HepG2 (cell line): ENCODE results near the gene MSL2. TPM values are rescaled to one million over a fixed set of nuclear protein-coding genes. Genes with fewer than 3 reads are reported as not detected.

Experiments used
- ARID3A ChIP-seq: IDR thresholded peaks from 2 replicates; pipeline ENCODE4 v1.6.1; 2012; ENCODE audit warnings: low read depth, low read length, improper control_type of control experiment
- ARID5B ChIP-seq: IDR thresholded peaks from 2 replicates; pipeline ENCODE4 v1.4.0; 2020; ENCODE audit warnings: mild to moderate bottlenecking, missing genetic modification reagents
- ATF3 ChIP-seq: sonication (generic); formaldehyde crosslinking; IDR thresholded peaks from 2 replicates; pipeline ENCODE4 v1.4.0; 2020; ENCODE audit warnings: missing genetic modification reagents
- BORCS8-MEF2B ChIP-seq: sonication (generic); formaldehyde crosslinking; IDR thresholded peaks from 2 replicates; pipeline ENCODE4 v1.8.0; 2022; ENCODE audit warnings: mild to moderate bottlenecking, missing genetic modification reagents
- CC2D1A ChIP-seq: sonication (generic); formaldehyde crosslinking; IDR thresholded peaks from 2 replicates; pipeline ENCODE4 v1.8.1; 2023; ENCODE audit warnings: mild to moderate bottlenecking, missing genetic modification reagents
- CENPT ChIP-seq: sonication (generic); formaldehyde crosslinking; IDR thresholded peaks from 2 replicates; pipeline ENCODE4 v1.8.0; 2022; ENCODE audit warnings: low read depth, mild to moderate bottlenecking, moderate library complexity, missing genetic modification reagents
- CTCF ChIP-seq: sonication (generic); formaldehyde crosslinking; IDR thresholded peaks from 2 replicates; pipeline ENCODE4 v1.5.0; 2020; ENCODE audit warnings: mild to moderate bottlenecking, missing genetic modification reagents, moderate library complexity
- EP300 ChIP-seq, 3 experiments: sonication (generic) in 1 of 3; formaldehyde crosslinking in 1 of 3; IDR thresholded peaks; 2 replicates each; pipeline versions ENCODE4 v1.5.1 to v1.6.1; 2011 to 2020; ENCODE audit warnings: low read depth in 2 of 3, low read length in 2 of 3, borderline replicate concordance in 1 of 3, improper control_type of control experiment in 1 of 3, mild to moderate bottlenecking in 1 of 3, missing genetic modification reagents in 1 of 3, moderate library complexity in 1 of 3
- FOXM1 ChIP-seq: sonication (generic); formaldehyde crosslinking; IDR thresholded peaks from 2 replicates; pipeline ENCODE4 v1.5.0; 2020; ENCODE audit warnings: missing genetic modification reagents
- MXD1 ChIP-seq: sonication (generic); formaldehyde crosslinking; IDR thresholded peaks from 2 replicates; pipeline ENCODE4 v1.4.0; 2020; ENCODE audit warnings: mild to moderate bottlenecking, missing genetic modification reagents
- NR2F1 ChIP-seq, 2 experiments: fragments of 450-650 bp in 1 of 2; formaldehyde crosslinking in 1 of 2; IDR thresholded peaks; 2 replicates each; pipeline versions ENCODE4 v1.5.0 to v1.6.1; 2016 to 2020; ENCODE audit warnings: mild to moderate bottlenecking in 1 of 2, missing compliant biosample characterization in 1 of 2, missing genetic modification reagents in 1 of 2, moderate library complexity in 1 of 2
- PCBP2 ChIP-seq: fragments of 200-400 bp; formaldehyde crosslinking; optimal IDR thresholded peaks from 2 replicates; pipeline ENCODE3; 2018; ENCODE audit warnings: low read length, low read depth; ENCODE audit not compliant: poor library complexity, severe bottlenecking
- RARA ChIP-seq: IDR thresholded peaks from 2 replicates; pipeline ENCODE4 v1.6.1; 2016; ENCODE audit warnings: missing genetic modification reagents, missing compliant biosample characterization
- TAF15 ChIP-seq: fragments of 200-400 bp; formaldehyde crosslinking; IDR thresholded peaks from one replicate; pipeline ENCODE4 v1.6.1; 2018; ENCODE audit warnings: mild to moderate bottlenecking, low read depth, low read length; ENCODE audit not compliant: poor library complexity, severe bottlenecking
- TBX2 ChIP-seq: sonication (generic); formaldehyde crosslinking; IDR thresholded peaks from 2 replicates; pipeline ENCODE4 v1.5.0; 2020; ENCODE audit warnings: missing genetic modification reagents, mild to moderate bottlenecking, borderline replicate concordance
- TBX3 ChIP-seq: fragments of 450-650 bp; IDR thresholded peaks from 2 replicates; pipeline ENCODE4 v1.6.1; 2017; ENCODE audit warnings: antibody characterized with exemption, mild to moderate bottlenecking, inconsistent platforms, borderline replicate concordance
- TCF7L2 ChIP-seq: IDR thresholded peaks from 2 replicates; pipeline ENCODE4 v1.6.1; 2011; ENCODE audit warnings: mild to moderate bottlenecking, low read depth, low read length, moderate library complexity
- ZNF331 ChIP-seq: sonication (generic); formaldehyde crosslinking; IDR thresholded peaks from 2 replicates; pipeline ENCODE4 v1.4.0; 2020; ENCODE audit warnings: missing genetic modification reagents
- ZNF629 ChIP-seq: sonication (generic); formaldehyde crosslinking; conservative IDR thresholded peaks from 2 replicates; pipeline ENCODE4 v1.5.0; 2020; ENCODE audit warnings: missing genetic modification reagents
- ZNF670 ChIP-seq: sonication (generic); formaldehyde crosslinking; IDR thresholded peaks from 2 replicates; pipeline ENCODE4 v1.8.0; 2022; ENCODE audit warnings: mild to moderate bottlenecking, missing genetic modification reagents, borderline replicate concordance
- ZNF678 ChIP-seq: sonication (generic); formaldehyde crosslinking; IDR thresholded peaks from 2 replicates; pipeline ENCODE4 v1.4.0; 2020; ENCODE audit warnings: mild to moderate bottlenecking, missing genetic modification reagents
- ZNF839 ChIP-seq: sonication (generic); formaldehyde crosslinking; IDR thresholded peaks from 2 replicates; pipeline ENCODE4 v1.4.0; 2020; ENCODE audit warnings: missing genetic modification reagents, mild to moderate bottlenecking, borderline replicate concordance
- polyA plus RNA-seq, 8 experiments: library from polyadenylated mRNA; depleted of rRNA in 3 of 8; stranded (reverse) in 7 of 8; unstranded in 1 of 8; fragments of >200 nt; fragmentation: Illumina TruSeq in 4 of 8; extraction: Trizol in 4 of 8; gene quantifications; 2 replicates each; pipeline versions ENCODE4 v1.2.1 to v1.2.3, GENCODE V29; 2011 to 2016; ENCODE audit warnings: low read depth in 4 of 8, missing spikeins in 1 of 8, mixed read lengths in 1 of 8; ENCODE audit not compliant: insufficient read depth in 1 of 8
- total RNA-seq, 5 experiments: library from RNA; depleted of rRNA; stranded (reverse); fragments of >200 nt; fragmentation: Illumina TruSeq; extraction: Trizol; gene quantifications; 2 replicates each; pipeline ENCODE4 v1.2.3, GENCODE V29; 2016; ENCODE audit warnings: low read depth in 1 of 5

The MSL2 gene
- total and polyA plus RNA-seq, 2 of the 13 experiments (the other 11 are each of a cell fraction or from before 2014, with no cell fraction given) = 6.9 to 11.7 TPM

GRCh38 chr3:136142592-136142991 is 53.5 kb downstream of the MSL2 start (continued):
- TF ChIP-seq ARID3A (peak; percentile 28; the same call in 1 of the 2 replicates), ZNF331 (CRISPR knock-in tag) (no peak), ZNF839 (CRISPR knock-in tag) (no peak), TCF7L2 (no peak), MXD1 (no peak), EP300 (IDR thresholded peaks at IDR 0.05; ENCODE audit: low read depth in 2 of 2, low read length in 2 of 2) (0 out of 4 replicates have a peak, but pooled peaks of 1 of the 2 experiments have one; percentile 6), EP300 (CRISPR knock-in tag; IDR thresholded peaks at IDR 0.05; ENCODE audit: borderline replicate concordance) (no peak), NR2F1 (CRISPR knock-in tag; IDR thresholded peaks at IDR 0.05) (no peak), TBX3 (peak; percentile 90), ARID5B (peak; percentile 30; the same call in 1 of the 2 replicates), FOXM1 (CRISPR knock-in tag) (no peak), TAF15 (no peak), PCBP2 (no peak), TBX2 (CRISPR knock-in tag) (peak; percentile 71; the same call in 1 of the 2 replicates), BORCS8-MEF2B (CRISPR knock-in tag) (no peak), ATF3 (0 out of 2 replicates have a peak, but pooled peaks have one; percentile 57), ZNF629 (CRISPR knock-in tag) (no peak), RARA (CRISPR knock-in tag) (no peak), CC2D1A (no peak), CENPT (CRISPR knock-in tag) (no peak), ZNF670 (CRISPR knock-in tag) (no peak), CTCF (CRISPR knock-in tag) (no peak), ZNF678 (CRISPR knock-in tag) (no peak)
